Caco-2 (cell line): ENCODE results near the gene JPH2. TPM values are rescaled to one million over a fixed set of nuclear protein-coding genes. Genes with fewer than 3 reads are reported as not detected.

Experiments used
- BruUV-seq: library from RNA; stranded (reverse); fragments of 400-500 nt; replicated peaks from 2 replicates; lab custom pipeline; 2021; lab: Mats Ljungman, UMichigan
- CTCF ChIA-PET: fragments of 300-600 bp; sonication (Branson Sonifier 250); formaldehyde crosslinking; loops from one replicate; lab custom pipeline; 2022; ENCODE audit warnings: antibody characterized with exemption; lab: Charles Lee
- POLR2A ChIA-PET: fragments of 300-600 bp; sonication (Branson Sonifier 250); formaldehyde crosslinking; loops from one replicate; lab custom pipeline; 2022; ENCODE audit warnings: antibody characterized with exemption; lab: Charles Lee
- DNase-seq, 2 experiments: peaks; one replicate each; pipeline versions ENCODE4 v3.0.0 to v3.0.0-alpha.2; 2020 to 2022
- H3K27me3 ChIP-seq: replicated peaks from 2 replicates; pipeline ENCODE4 v1.6.0; 2011; ENCODE audit warnings: low read length; ENCODE audit not compliant: control insufficient read depth, insufficient read depth
- H3K36me3 ChIP-seq: 2 replicates; pipeline ENCODE4 v1.5.1; 2011; ENCODE audit warnings: low read length; ENCODE audit not compliant: control insufficient read depth, insufficient read depth
- H3K4me1 ChIP-seq: fragments of 250-450 bp; sonication (Bioruptor Pico); 2 replicates; pipeline ENCODE4 v1.5.1; 2020; ENCODE audit warnings: mild to moderate bottlenecking
- H3K4me3 ChIP-seq: 2 replicates; pipeline ENCODE4 v1.5.1; 2011; ENCODE audit warnings: low read depth, mild to moderate bottlenecking, control low read depth, low read length
- H3K9me3 ChIP-seq: fragments of 250-450 bp; sonication (Bioruptor Pico); 2 replicates; pipeline ENCODE4 v1.5.1; 2020; ENCODE audit warnings: mild to moderate bottlenecking, moderate library complexity
- H3K27ac Mint-ChIP-seq: one replicate; pipeline ENCODE4 v1.8.0; 2022; ENCODE audit warnings: mixed read lengths; ENCODE audit not compliant: unreplicated experiment
- H3K27me3 Mint-ChIP-seq: one replicate; pipeline ENCODE4 v1.8.0; 2022; ENCODE audit warnings: mixed read lengths; ENCODE audit not compliant: insufficient read depth, unreplicated experiment
- H3K36me3 Mint-ChIP-seq: one replicate; pipeline ENCODE4 v1.8.0; 2022; ENCODE audit warnings: mild to moderate bottlenecking, mixed read lengths; ENCODE audit not compliant: insufficient read depth, unreplicated experiment
- H3K4me1 Mint-ChIP-seq: one replicate; pipeline ENCODE4 v1.8.0; 2022; ENCODE audit warnings: low read depth, mixed read lengths; ENCODE audit not compliant: unreplicated experiment
- H3K4me3 Mint-ChIP-seq: one replicate; pipeline ENCODE4 v1.8.0; 2022; ENCODE audit warnings: mild to moderate bottlenecking, moderate library complexity, mixed read lengths; ENCODE audit not compliant: unreplicated experiment
- H3K9me3 Mint-ChIP-seq: one replicate; pipeline ENCODE4 v1.8.0; 2022; ENCODE audit warnings: mixed read lengths; ENCODE audit not compliant: unreplicated experiment
- intact Hi-C: fragments of 100-400 bp; cut with micrococcal nuclease; formaldehyde crosslinking; loops from one replicate; pipeline ENCODE4 v1.10.0; 2022; ENCODE audit not compliant: unreplicated experiment
- total RNA-seq: library from RNA; stranded (reverse); gene quantifications from 2 replicates; pipeline ENCODE4 v1.2.3, GENCODE V29; 2022
- TF ChIP-seq, protein P1 (sequence below), 2 experiments: fragments of 200-600 bp in 1 of 2; IDR thresholded peaks; 1 replicate in 1 of 2; 2 replicates in 1 of 2; pipeline versions ENCODE4 v1.5.1 to v1.8.0; 2011 to 2022; ENCODE audit warnings: antibody characterized with exemption in 1 of 2, control low read depth in 1 of 2, inconsistent platforms in 1 of 2, low read depth in 1 of 2, low read length in 1 of 2, mild to moderate bottlenecking in 1 of 2, moderate library complexity in 1 of 2; ENCODE audit not compliant: insufficient read depth in 1 of 2, severe bottlenecking in 1 of 2, unreplicated experiment in 1 of 2

The JPH2 gene
- total RNA-seq, 1 experiment from 2014 or later: 10.5 TPM

DNA sequence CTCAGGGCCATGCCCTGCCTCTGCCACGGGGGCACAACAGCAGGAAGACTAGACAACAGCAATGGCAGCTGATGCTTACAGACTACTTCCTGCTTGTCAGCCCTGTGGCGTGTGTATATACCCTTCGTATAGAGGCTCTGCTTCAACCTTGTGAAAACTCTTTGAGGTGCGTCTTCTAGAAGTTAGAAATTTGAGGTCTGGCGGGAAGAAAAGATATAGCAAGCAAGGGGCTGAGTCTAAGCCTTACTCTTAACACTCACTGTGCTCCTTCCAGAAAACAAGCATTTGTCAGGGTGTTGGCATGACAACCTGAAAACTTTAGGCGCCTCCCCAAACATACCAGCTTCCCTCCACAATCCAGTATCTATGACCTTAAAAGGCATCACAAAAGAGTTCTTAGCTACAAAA, 33.3 kb downstream of the JPH2 start:
- Histone ChIP-seq H3K9me3 (peaks cover 8% of the 10 kb centered on the region), H3K4me3 (no peak overlapping the region), H3K36me3 (no peaks in the 10 kb centered on the region), H3K27me3 (no peaks in the 10 kb centered on the region), H3K4me1 (peaks cover 33% of the 10 kb centered on the region)
- H3K9me3 Mint-ChIP-seq: peaks cover 11% of the 10 kb centered on the region
- no peaks in the 10 kb centered on the region for H3K36me3 Mint-ChIP-seq
- peaks cover 16% of the 10 kb centered on the region for H3K4me1 Mint-ChIP-seq
- TF ChIP-seq, protein P1, sequence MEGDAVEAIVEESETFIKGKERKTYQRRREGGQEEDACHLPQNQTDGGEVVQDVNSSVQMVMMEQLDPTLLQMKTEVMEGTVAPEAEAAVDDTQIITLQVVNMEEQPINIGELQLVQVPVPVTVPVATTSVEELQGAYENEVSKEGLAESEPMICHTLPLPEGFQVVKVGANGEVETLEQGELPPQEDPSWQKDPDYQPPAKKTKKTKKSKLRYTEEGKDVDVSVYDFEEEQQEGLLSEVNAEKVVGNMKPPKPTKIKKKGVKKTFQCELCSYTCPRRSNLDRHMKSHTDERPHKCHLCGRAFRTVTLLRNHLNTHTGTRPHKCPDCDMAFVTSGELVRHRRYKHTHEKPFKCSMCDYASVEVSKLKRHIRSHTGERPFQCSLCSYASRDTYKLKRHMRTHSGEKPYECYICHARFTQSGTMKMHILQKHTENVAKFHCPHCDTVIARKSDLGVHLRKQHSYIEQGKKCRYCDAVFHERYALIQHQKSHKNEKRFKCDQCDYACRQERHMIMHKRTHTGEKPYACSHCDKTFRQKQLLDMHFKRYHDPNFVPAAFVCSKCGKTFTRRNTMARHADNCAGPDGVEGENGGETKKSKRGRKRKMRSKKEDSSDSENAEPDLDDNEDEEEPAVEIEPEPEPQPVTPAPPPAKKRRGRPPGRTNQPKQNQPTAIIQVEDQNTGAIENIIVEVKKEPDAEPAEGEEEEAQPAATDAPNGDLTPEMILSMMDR (IDR thresholded peaks at IDR 0.05; ENCODE audit: insufficient read depth in 1 of 2, low read depth in 1 of 2, low read length in 1 of 2, severe bottlenecking in 1 of 2, unreplicated experiment in 1 of 2): no peak
- intact Hi-C loops: loop anchor here (2.0 kb wide), 1 partner anchor 27 kb away; no protein-coding TSS in a partner anchor
- ChIA-PET POLR2A (no interaction called here), CTCF (interaction anchor here (0.8 to 1.1 kb wide), 2 partner anchors 36 to 37 kb away, joined by 3 read pairs; no protein-coding TSS in a partner anchor)
- BruUV-seq: no TSS peak
- peak overlapping the region; percentile 3 for H3K27ac Mint-ChIP-seq
- DNase-seq: no peak
- H3K27me3 Mint-ChIP-seq: no peaks in the 10 kb centered on the region
- H3K4me3 Mint-ChIP-seq: no peak overlapping the region

DNA sequence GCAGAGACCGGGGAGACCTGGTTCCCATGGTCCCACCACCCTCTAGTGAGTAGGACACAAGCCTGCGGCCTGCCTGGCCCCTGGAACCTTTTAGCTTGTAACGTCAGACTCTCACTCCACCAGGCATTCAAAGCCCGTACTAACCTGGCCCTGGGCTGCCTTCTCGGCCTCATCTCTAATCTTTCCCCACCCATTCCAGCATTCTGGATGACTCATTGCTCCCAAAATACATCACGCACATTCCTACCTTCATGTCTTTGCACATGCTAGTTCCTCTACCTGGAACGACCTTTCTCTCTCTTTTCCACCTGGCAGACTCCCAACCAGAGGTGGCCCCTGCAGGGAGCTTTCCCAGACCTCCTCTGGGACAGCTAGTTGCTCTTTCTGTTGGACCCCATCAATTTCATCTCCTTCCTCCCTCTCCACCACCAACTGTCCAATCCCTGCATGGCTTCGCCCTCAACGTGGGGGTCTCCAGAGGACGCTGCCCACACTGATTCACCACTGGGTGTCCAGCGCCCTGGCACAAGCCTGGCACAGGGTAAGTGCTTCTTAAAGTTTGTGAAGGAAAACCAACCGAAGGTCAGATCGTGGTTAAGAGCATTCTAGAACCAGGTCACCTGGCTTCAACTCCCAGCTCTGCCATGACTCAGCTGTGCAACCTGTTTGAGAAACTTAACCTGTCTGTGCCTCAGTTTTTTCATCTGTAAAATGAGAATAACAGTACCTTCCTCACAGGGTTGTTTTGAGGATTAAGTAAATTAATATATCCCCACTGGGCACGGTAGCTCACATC, 35.2 kb downstream of the JPH2 start:
- TSS peak; percentile 67 for BruUV-seq
- peaks cover 33% of the 10 kb centered on the region for H3K4me1 ChIP-seq
- H3K4me3 ChIP-seq: no peak overlapping the region
- Mint-ChIP-seq H3K4me1 (peaks cover 16% of the 10 kb centered on the region), H3K27me3 (no peaks in the 10 kb centered on the region), H3K36me3 (no peaks in the 10 kb centered on the region), H3K9me3 (peaks cover 11% of the 10 kb centered on the region), H3K27ac (peak overlapping the region; percentile 26), H3K4me3 (peak overlapping the region; percentile 1)
- H3K27me3 ChIP-seq: no peaks in the 10 kb centered on the region
- TF ChIP-seq, protein P1 (IDR thresholded peaks at IDR 0.05; ENCODE audit: insufficient read depth in 1 of 2, low read depth in 1 of 2, low read length in 1 of 2, severe bottlenecking in 1 of 2, unreplicated experiment in 1 of 2): no peak
- intact Hi-C loops: loop anchor here (1.0 to 2.0 kb wide), 2 partner anchors 15 to 29 kb away; no protein-coding TSS in a partner anchor
- ChIA-PET POLR2A (interaction anchor here (1.0 to 2.3 kb wide), 3 partner anchors 15 to 36 kb away, joined by 3 to 10 read pairs (median 4); no protein-coding TSS in a partner anchor), CTCF (interaction anchor here (0.7 to 1.8 kb wide), 5 partner anchors 15 to 38 kb away, joined by 3 to 14 read pairs (median 10); no protein-coding TSS in a partner anchor)
- H3K36me3 ChIP-seq: no peaks in the 10 kb centered on the region
- DNase-seq: peak; percentile 77 to 91
- peaks cover 8% of the 10 kb centered on the region for H3K9me3 ChIP-seq

DNA sequence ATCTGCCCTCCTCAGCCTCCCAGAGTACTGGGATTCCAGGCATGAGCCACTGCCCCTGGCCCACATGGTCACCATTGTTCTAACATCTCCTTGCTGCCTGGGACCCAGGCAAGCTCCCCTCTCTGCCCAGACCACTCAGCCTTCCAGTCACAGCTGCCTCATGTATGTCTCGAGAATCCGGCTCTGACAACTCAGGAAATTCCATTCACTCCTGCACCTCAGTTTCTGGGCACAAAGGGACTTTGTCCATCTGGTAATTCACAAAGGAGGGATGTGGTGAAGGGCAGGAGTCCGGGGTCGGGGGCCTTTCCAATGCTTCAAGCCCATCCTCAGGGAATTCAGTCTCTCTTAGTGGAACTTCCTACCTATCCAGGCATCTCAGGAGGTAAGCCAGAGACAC, 40.7 kb downstream of the JPH2 start:
- peaks cover 5% of the 10 kb centered on the region for H3K36me3 Mint-ChIP-seq
- Histone ChIP-seq H3K9me3 (peaks cover 8% of the 10 kb centered on the region), H3K4me1 (peaks cover 27% of the 10 kb centered on the region), H3K4me3 (no peak overlapping the region), H3K27me3 (no peaks in the 10 kb centered on the region), H3K36me3 (no peaks in the 10 kb centered on the region)
- no TSS peak for BruUV-seq
- H3K27me3 Mint-ChIP-seq: no peaks in the 10 kb centered on the region
- DNase-seq: no peak
- H3K4me3 Mint-ChIP-seq: no peak overlapping the region
- H3K4me1 Mint-ChIP-seq: peaks cover 11% of the 10 kb centered on the region
- H3K27ac Mint-ChIP-seq: peak overlapping the region; percentile 45
- ChIA-PET POLR2A (no interaction called here), CTCF (interaction anchor here (1.1 kb wide), 1 partner anchor 44 kb away, joined by 5 read pairs; no protein-coding TSS in a partner anchor)
- TF ChIP-seq, protein P1 (IDR thresholded peaks at IDR 0.05; ENCODE audit: insufficient read depth in 1 of 2, low read depth in 1 of 2, low read length in 1 of 2, severe bottlenecking in 1 of 2, unreplicated experiment in 1 of 2): no peak
- H3K9me3 Mint-ChIP-seq: peaks cover 11% of the 10 kb centered on the region
- intact Hi-C loops: no loop called here
